ENCODE results near the gene AMFR. TPM values are rescaled to one million over a fixed set of nuclear protein-coding genes. Genes with fewer than 3 reads are reported as not detected.

Gene AMFR
- total RNA-seq, 1 experiment from 2014 or later: 25.6 TPM

DNA sequence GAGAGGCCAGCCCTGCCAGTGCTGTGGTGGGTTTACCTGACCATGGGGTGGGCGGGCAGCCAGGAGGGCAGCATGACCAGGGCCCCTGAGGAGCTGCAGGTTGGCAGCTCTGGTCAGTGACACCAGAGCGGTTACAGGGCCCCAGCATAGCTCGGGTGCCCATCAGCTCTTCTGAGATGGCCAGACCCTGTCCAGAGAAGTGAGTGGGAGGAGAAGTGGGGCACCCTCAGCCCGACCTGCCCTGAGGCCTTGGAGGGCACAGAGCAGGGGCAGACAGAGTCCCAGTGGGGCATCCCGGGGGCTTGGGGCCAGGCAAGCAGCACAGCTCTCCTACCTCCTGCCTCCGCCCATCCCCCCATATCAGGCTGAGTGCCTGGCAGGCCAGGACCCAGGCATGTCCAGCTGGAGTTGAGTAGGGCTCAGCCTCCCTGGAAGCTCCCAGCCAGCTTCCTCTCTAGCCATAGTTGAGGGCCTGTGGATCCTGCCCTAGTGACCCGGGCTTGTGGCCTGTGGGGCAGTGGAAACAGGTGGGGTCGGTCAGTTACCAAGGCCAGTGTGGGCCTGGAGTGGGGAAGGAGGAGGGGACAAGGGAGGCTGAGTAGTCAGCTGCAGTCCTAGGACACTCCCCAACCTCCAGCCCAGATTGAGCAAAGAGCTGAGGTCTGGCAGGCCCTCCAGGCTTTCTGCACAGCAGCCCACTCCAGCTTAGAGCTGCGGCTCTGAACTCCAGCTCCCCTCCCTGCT, 83.5 kb downstream of the AMFR start:
- Histone ChIP-seq H3K56ac (ENCODE audit: insufficient read length, low read depth, low read length) (no peak overlapping the region), H3K23me2 (ENCODE audit: insufficient read length, low read depth, low read length, poor library complexity, severe bottlenecking) (peaks cover 5% of the 10 kb centered on the region), H2BK120ac (ENCODE audit: low read depth, low read length, poor library complexity, severe bottlenecking) (no peak overlapping the region), H2BK20ac (ENCODE audit: low read depth, low read length, poor library complexity, severe bottlenecking) (no peak overlapping the region), H3K14ac (ENCODE audit: insufficient read depth, low read length) (no peak overlapping the region; the same call in 1 of the 2 replicates), H2AK5ac (ENCODE audit: insufficient read length, low read length) (no peak overlapping the region), H4K20me1 (ENCODE audit: control insufficient read depth, insufficient read depth, insufficient read length) (no peaks in the 10 kb centered on the region), H3K18ac (ENCODE audit: insufficient read length, low read depth, low read length) (no peak overlapping the region), H3K4ac (ENCODE audit: low read depth, low read length) (no peak overlapping the region), H3K9ac (ENCODE audit: extremely low read depth, insufficient read length, low read length) (no peak overlapping the region), H3K79me2 (ENCODE audit: insufficient read depth, low read length) (no peaks in the 10 kb centered on the region), H3K23ac (ENCODE audit: insufficient read length, low read depth, low read length) (no peak overlapping the region), H3K27me3 (ENCODE audit: insufficient read depth, low read length) (no peaks in the 10 kb centered on the region), H3K27ac (ENCODE audit: insufficient read length, low read depth, low read length) (no peak overlapping the region), H3T11ph (ENCODE audit: low read length) (no peak overlapping the region), H3K4me2 (ENCODE audit: insufficient read depth, insufficient read length, low read length) (no peak overlapping the region), H2BK15ac (ENCODE audit: low read depth, low read length) (no peak overlapping the region), H4K91ac (ENCODE audit: insufficient read length, low read depth, low read length) (no peak overlapping the region), H3K9me3 (ENCODE audit: control insufficient read depth, low read depth, low read length) (no peaks in the 10 kb centered on the region), H3K4me1 (ENCODE audit: insufficient read depth, low read length) (no peaks in the 10 kb centered on the region), H2BK5ac (ENCODE audit: insufficient read length, low read length) (no peak overlapping the region), H4K5ac (ENCODE audit: insufficient read length, low read depth, low read length) (no peak overlapping the region), H2BK12ac (ENCODE audit: insufficient read length, low read depth, low read length) (no peak overlapping the region), H3K79me1 (ENCODE audit: insufficient read depth, low read depth, low read length, poor library complexity, severe bottlenecking) (no peaks in the 10 kb centered on the region), H4K8ac (replicated peaks; ENCODE audit: insufficient read length, low read depth, low read length) (no peak overlapping the region), H2AFZ (ENCODE audit: low read length) (no peak overlapping the region)
- no peaks in the 10 kb centered on the region for H3K27me3 Mint-ChIP-seq (ENCODE audit: low read depth)
- TF ChIP-seq, protein P1, sequence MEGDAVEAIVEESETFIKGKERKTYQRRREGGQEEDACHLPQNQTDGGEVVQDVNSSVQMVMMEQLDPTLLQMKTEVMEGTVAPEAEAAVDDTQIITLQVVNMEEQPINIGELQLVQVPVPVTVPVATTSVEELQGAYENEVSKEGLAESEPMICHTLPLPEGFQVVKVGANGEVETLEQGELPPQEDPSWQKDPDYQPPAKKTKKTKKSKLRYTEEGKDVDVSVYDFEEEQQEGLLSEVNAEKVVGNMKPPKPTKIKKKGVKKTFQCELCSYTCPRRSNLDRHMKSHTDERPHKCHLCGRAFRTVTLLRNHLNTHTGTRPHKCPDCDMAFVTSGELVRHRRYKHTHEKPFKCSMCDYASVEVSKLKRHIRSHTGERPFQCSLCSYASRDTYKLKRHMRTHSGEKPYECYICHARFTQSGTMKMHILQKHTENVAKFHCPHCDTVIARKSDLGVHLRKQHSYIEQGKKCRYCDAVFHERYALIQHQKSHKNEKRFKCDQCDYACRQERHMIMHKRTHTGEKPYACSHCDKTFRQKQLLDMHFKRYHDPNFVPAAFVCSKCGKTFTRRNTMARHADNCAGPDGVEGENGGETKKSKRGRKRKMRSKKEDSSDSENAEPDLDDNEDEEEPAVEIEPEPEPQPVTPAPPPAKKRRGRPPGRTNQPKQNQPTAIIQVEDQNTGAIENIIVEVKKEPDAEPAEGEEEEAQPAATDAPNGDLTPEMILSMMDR (conservative IDR thresholded peaks at IDR 0.05): no peak
- no peaks in the 10 kb centered on the region for H3K4me1 Mint-ChIP-seq
- no peak overlapping the region for H3K4me3 Mint-ChIP-seq
- WGBS (ENCODE audit: extremely low coverage, insufficient read length, low lambda C conversion rate): no CpG with 5 or more reads among the region's 9 CpGs
- peaks cover 0 to 3% (median 0%) of the 10 kb centered on the region in 3 experiments; a peak in 3 of 7 replicates for H3K36me3 Mint-ChIP-seq (ENCODE audit: insufficient read depth in 1 of 3, low read depth in 3 of 3)
- no peak for DNase-seq
- H3K9me3 Mint-ChIP-seq: no peaks in the 10 kb centered on the region; a peak in 1 of 5 replicates
- H3K27ac Mint-ChIP-seq: no peak overlapping the region
